Ovary (tissue), 9 donors: ENCODE measurements around the gene PTPN1. TPM values are rescaled to one million over a fixed set of nuclear protein-coding genes. Genes with fewer than 3 reads are reported as not detected.

Experiments
- DNase-seq, 5 donors: peaks; one replicate each; pipeline ENCODE4 v3.0.0-alpha.2; 2019 to 2020
- H3K27ac ChIP-seq, 2 donors: fragments of 200-600 bp; one replicate each; pipeline versions ENCODE4 v1.5.1 to v1.8.0; 2019 to 2022
- H3K27me3 ChIP-seq: fragments of 200-600 bp; one replicate; pipeline ENCODE4 v1.8.0; 2022
- H3K36me3 ChIP-seq: fragments of 200-600 bp; sonication (generic); one replicate; pipeline ENCODE4 v1.5.1; 2019
- H3K4me1 ChIP-seq: one replicate; pipeline ENCODE4 v1.8.1; 2013; ENCODE audit warnings: mild to moderate bottlenecking, moderate library complexity; ENCODE audit not compliant: insufficient read depth
- H3K4me3 ChIP-seq: fragments of 200-600 bp; sonication (generic); one replicate; pipeline ENCODE4 v1.5.1; 2017
- H3K9me3 ChIP-seq, 2 donors: fragments of 200-600 bp in 1 of 2; sonication (generic) in 1 of 2; one replicate each; pipeline versions ENCODE4 v1.5.1 to v1.8.1; 2013 to 2019; ENCODE audit warnings: mild to moderate bottlenecking in 1 of 2, moderate library complexity in 1 of 2
- EP300 ChIP-seq: sonication (generic); formaldehyde crosslinking; IDR thresholded peaks from one replicate; pipeline ENCODE4 v1.6.1; 2017; ENCODE audit warnings: antibody characterized with exemption
- POLR2A ChIP-seq: fragments of 450-650 bp; IDR thresholded peaks from one replicate; pipeline ENCODE4 v1.6.1; 2017; ENCODE audit warnings: antibody characterized with exemption, mild to moderate bottlenecking, moderate library complexity
- WGBS, 3 donors: extraction: QIAGEN DNeasy Blood & Tissue Kit in 1 of 3; methylation state at CpG; one replicate each; pipeline versions ENCODE4 v1.1.5 to v1.1.7; 2013 to 2017; 5-methylcytosine and 5-hydroxymethylcytosine counted together
- intact Hi-C, 4 donors: fragments of 100-400 bp; cut with DNase I; formaldehyde crosslinking; loops; one replicate each; pipeline versions ENCODE4 v1.11.0 to v1.15.1; 2022 to 2023
- polyA plus RNA-seq, 2 donors: library from polyadenylated mRNA; stranded (reverse); fragments of 200-250 nt in 1 of 2; fragments of 350-450 nt in 1 of 2; fragmentation: Illumina TruSeq in 1 of 2; extraction: RNeasy Lipid Tissue Mini Kit (QIAGEN cat#74804) in 1 of 2; gene quantifications; one replicate each; pipeline ENCODE4 v1.2.3, GENCODE V29; 2013 to 2014
- total RNA-seq, 7 donors: library from RNA; depleted of rRNA in 2 of 7; stranded (reverse); fragments of >200 nt in 2 of 7; fragmentation: NEBNext Ultra II Directional in 3 of 7; extraction: Animal tissue kit (Norgen Biotek cat#: 25700) in 3 of 7; gene quantifications; one replicate each; pipeline versions ENCODE4 v1.1.0 to v1.2.4, GENCODE V29; 2016 to 2023
- TF ChIP-seq, protein P1 (sequence below), 3 donors: fragments of 450-650 bp in 2 of 3; fragments of 200-600 bp in 1 of 3; IDR thresholded peaks; one replicate each; pipeline versions ENCODE4 v1.5.1 to v1.8.0; 2016 to 2022; ENCODE audit warnings: antibody characterized with exemption in 3 of 3, mild to moderate bottlenecking in 1 of 3
- donor health status: DM: no; HTN: no; CAD: no; lungs with moderate emphysema.
- donor health status: DM: no; HTN: no; CAD: no.
- donor health status: Bipolar disorder and iron deficiency.
- donor health status: DM: yes; HTN: yes; CAD: no.
- donor health status: DM: no; HTN: no; CAD: no.
- donor health status: DM: yes; HTN: yes; CAD: no.

PTPN1 gene
- total and polyA plus RNA-seq, 9 donors = 17.6 to 36.7 (median 26.6) TPM

- H3K4me3 ChIP-seq = no peak overlapping the region
- H3K27ac ChIP-seq = no peak overlapping the region
- DNase-seq = peak in 1 of 5 donors; percentile 23
- no peaks in the 10 kb centered on the region for H3K9me3 ChIP-seq
- intact Hi-C loops = loop anchor here (5.0 to 10.0 kb wide), 5 partner anchors 64 to 391 kb away; partner anchors contain the start of gene PTPN1 (in 1 of the 4)
- no peaks in the 10 kb centered on the region for H3K36me3 ChIP-seq
- H3K4me1 ChIP-seq = no peaks in the 10 kb centered on the region
- TF ChIP-seq EP300 = no peak
- TF ChIP-seq POLR2A = no peak
- TF ChIP-seq, protein P1, sequence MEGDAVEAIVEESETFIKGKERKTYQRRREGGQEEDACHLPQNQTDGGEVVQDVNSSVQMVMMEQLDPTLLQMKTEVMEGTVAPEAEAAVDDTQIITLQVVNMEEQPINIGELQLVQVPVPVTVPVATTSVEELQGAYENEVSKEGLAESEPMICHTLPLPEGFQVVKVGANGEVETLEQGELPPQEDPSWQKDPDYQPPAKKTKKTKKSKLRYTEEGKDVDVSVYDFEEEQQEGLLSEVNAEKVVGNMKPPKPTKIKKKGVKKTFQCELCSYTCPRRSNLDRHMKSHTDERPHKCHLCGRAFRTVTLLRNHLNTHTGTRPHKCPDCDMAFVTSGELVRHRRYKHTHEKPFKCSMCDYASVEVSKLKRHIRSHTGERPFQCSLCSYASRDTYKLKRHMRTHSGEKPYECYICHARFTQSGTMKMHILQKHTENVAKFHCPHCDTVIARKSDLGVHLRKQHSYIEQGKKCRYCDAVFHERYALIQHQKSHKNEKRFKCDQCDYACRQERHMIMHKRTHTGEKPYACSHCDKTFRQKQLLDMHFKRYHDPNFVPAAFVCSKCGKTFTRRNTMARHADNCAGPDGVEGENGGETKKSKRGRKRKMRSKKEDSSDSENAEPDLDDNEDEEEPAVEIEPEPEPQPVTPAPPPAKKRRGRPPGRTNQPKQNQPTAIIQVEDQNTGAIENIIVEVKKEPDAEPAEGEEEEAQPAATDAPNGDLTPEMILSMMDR (IDR thresholded peaks at IDR 0.05) = no peak
- WGBS, 3 donors = 66 to 71% (median 68%) methylated on average over 5 of the region's 5 CpGs
- H3K27me3 ChIP-seq = no peaks in the 10 kb centered on the region
These were observed 68.6 kb downstream of the PTPN1 start for GRCh38 chr20:50578778-50579165.

DNA sequence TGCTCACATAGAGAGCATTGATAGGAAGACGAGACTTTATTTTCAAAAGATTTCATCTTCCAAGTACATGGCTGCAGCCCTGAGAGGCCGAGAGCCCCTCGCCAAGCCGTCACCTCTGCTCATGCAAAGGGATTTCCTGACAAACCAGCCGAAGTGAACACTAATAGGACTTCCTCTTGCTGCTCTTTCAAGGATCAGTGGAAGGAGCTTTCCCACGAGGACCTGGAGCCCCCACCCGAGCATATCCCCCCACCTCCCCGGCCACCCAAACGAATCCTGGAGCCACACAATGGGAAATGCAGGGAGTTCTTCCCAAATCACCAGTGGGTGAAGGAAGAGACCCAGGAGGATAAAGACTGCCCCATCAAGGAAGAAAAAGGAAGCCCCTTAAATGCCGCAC lies 69.3 kb downstream of the PTPN1 start:
- no peaks in the 10 kb centered on the region for H3K36me3 ChIP-seq
- H3K9me3 ChIP-seq = no peaks in the 10 kb centered on the region
- intact Hi-C loops = loop anchor here (5.0 to 10.0 kb wide), 5 partner anchors 65 to 392 kb away; partner anchors contain the start of gene PTPN1 (in 1 of the 4)
- 79 to 80% (median 80%) methylated on average over 10 of the region's 10 CpGs for WGBS, 3 donors
- TF ChIP-seq, protein P1 (IDR thresholded peaks at IDR 0.05) = no peak
- no peak for TF ChIP-seq EP300
- no peak for TF ChIP-seq POLR2A
- H3K4me3 ChIP-seq = no peak overlapping the region
- peak in 1 of 5 donors; percentile 28 for DNase-seq
- H3K27ac ChIP-seq = no peak overlapping the region
- no peaks in the 10 kb centered on the region for H3K4me1 ChIP-seq
- H3K27me3 ChIP-seq = no peaks in the 10 kb centered on the region

GRCh38 chr20:50580016-50580747 lies 70.0 kb downstream of the PTPN1 start:
- Histone ChIP-seq H3K4me1 (no peaks in the 10 kb centered on the region), H3K4me3 (no peak overlapping the region), H3K9me3 (no peaks in the 10 kb centered on the region), H3K27me3 (no peaks in the 10 kb centered on the region), H3K27ac (no peak overlapping the region), H3K36me3 (no peaks in the 10 kb centered on the region)
- DNase-seq = peak; percentile 60 to 80 (median 77)
- WGBS, 3 donors = 47 to 54% (median 49%) methylated on average over 17 of the region's 17 CpGs
- no peak for TF ChIP-seq POLR2A
- TF ChIP-seq, protein P1 (IDR thresholded peaks at IDR 0.05) = peak; percentile 60 to 79 (median 78)
- intact Hi-C loops = loop anchor here in 2 of 4 donors (10.0 kb wide), 2 partner anchors 105 to 595 kb away; partner anchors contain the start of gene SNAI1 (in 1 of the 2)

DNA sequence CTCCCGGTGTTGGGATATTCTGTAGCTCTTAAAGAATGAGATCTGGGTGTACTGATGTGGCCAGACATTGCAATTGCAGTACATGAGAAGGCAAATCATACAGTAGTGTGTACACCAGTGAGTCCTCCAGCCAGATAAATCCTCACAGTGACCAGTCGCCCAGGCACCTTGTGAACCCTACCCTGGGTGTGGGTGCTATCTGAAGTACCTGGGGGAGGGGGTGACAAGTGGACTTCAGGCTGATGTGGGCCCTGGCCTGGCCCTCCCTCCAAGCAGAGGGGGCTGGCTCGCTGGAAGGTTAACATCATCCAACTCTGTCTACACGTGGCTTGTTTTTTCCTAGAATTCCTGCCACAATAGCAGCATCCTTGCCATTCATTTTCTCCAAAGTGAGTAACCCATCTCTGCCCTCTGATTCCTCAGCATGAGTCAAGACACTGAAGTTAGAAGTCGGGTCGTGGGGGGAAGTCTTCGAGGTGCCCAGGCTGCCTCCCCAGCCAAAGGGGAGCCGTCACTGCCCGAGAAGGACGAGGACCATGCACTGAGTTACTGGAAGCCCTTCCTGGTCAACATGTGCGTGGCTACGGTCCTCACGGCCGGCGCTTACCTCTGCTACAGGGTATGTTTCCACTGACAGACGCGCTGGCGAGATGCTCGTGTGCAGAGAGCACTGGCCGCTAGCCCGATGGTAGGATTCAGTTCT lies 70.8 kb downstream of the PTPN1 start:
- no peaks in the 10 kb centered on the region for H3K36me3 ChIP-seq
- 80 to 89% (median 81%) methylated on average over 21 of the region's 21 CpGs for WGBS, 3 donors
- no peaks in the 10 kb centered on the region for H3K4me1 ChIP-seq
- H3K27me3 ChIP-seq = no peaks in the 10 kb centered on the region
- no peaks in the 10 kb centered on the region for H3K9me3 ChIP-seq
- H3K4me3 ChIP-seq = no peak overlapping the region
- intact Hi-C loops = loop anchor here in 2 of 4 donors (10.0 kb wide), 2 partner anchors 106 to 596 kb away; partner anchors contain the start of gene SNAI1 (in 1 of the 2)
- no peak overlapping the region for H3K27ac ChIP-seq
- TF ChIP-seq POLR2A = no peak
- no peak for TF ChIP-seq EP300
- TF ChIP-seq, protein P1 (IDR thresholded peaks at IDR 0.05) = no peak
- DNase-seq = peak in 1 of 5 donors; percentile 35
